GM12864 (cell line): ENCODE results near the gene PROZ.

Experiments used
- DNase-seq: peaks from one replicate; pipeline ENCODE4 v3.0.0-alpha.2; 2011; ENCODE audit warnings: low read depth
- H3K4me3 ChIP-seq: 2 replicates; pipeline ENCODE4 v1.5.1; 2011; ENCODE audit warnings: mild to moderate bottlenecking, low read depth, low read length, control low read depth
- TF ChIP-seq, protein P1 (sequence below): IDR thresholded peaks from 2 replicates; pipeline ENCODE4 v1.5.1; 2011; ENCODE audit warnings: low read depth, mild to moderate bottlenecking, moderate library complexity, low read length, control low read depth, inconsistent platforms; ENCODE audit errors: missing control alignments

Gene PROZ

DNA sequence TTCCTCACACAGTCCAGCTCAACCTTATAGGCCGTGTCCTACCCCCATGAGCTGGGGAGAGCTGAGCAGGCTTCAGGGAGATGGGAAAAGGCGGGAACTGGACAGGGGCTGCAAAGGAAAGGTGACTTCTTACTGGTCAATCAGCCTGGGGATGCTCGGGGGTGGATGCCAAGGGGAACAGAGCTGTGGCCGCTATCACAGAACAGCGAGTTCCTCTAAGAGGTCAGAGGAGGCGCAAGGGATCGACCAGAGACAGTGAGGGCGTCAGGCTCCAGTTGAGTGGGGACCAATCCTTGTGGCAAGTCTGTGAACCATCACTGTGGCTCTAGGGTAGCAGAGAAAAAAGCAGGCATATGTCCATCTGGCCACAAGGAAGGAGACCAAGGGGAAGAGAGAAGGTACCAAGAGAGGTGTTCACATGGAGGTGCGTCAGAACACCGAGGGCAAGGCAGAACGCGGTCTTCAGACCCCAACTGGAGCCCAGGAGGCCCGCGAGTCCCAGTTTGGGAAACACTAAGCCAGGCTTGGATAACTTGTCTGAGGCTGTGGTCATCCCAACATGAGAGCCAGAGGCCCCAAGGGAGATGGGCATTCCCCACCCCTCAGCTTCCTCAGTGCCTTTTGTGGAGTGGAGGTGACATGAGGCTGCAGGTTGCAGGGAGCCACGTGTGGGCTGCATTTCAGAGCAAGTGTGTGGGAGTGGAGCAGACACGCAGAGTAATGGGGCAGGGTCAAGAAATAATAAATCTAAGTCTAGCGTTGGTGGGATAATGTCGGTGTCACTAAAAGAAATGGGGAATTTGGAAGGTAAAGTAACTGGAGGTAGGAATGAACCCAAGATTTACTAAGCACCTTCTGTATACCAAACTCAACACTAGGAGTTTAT, 31.9 kb upstream of the PROZ start:
- H3K4me3 ChIP-seq, result no peak overlapping the region
- TF ChIP-seq, protein P1, sequence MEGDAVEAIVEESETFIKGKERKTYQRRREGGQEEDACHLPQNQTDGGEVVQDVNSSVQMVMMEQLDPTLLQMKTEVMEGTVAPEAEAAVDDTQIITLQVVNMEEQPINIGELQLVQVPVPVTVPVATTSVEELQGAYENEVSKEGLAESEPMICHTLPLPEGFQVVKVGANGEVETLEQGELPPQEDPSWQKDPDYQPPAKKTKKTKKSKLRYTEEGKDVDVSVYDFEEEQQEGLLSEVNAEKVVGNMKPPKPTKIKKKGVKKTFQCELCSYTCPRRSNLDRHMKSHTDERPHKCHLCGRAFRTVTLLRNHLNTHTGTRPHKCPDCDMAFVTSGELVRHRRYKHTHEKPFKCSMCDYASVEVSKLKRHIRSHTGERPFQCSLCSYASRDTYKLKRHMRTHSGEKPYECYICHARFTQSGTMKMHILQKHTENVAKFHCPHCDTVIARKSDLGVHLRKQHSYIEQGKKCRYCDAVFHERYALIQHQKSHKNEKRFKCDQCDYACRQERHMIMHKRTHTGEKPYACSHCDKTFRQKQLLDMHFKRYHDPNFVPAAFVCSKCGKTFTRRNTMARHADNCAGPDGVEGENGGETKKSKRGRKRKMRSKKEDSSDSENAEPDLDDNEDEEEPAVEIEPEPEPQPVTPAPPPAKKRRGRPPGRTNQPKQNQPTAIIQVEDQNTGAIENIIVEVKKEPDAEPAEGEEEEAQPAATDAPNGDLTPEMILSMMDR, result no peak
- DNase-seq, result no peak

GRCh38 chr13:113129480-113129879, 29.0 kb upstream of the PROZ start:
- TF ChIP-seq, protein P1, result no peak
- H3K4me3 ChIP-seq, result no peak overlapping the region
- DNase-seq, result no peak

DNA sequence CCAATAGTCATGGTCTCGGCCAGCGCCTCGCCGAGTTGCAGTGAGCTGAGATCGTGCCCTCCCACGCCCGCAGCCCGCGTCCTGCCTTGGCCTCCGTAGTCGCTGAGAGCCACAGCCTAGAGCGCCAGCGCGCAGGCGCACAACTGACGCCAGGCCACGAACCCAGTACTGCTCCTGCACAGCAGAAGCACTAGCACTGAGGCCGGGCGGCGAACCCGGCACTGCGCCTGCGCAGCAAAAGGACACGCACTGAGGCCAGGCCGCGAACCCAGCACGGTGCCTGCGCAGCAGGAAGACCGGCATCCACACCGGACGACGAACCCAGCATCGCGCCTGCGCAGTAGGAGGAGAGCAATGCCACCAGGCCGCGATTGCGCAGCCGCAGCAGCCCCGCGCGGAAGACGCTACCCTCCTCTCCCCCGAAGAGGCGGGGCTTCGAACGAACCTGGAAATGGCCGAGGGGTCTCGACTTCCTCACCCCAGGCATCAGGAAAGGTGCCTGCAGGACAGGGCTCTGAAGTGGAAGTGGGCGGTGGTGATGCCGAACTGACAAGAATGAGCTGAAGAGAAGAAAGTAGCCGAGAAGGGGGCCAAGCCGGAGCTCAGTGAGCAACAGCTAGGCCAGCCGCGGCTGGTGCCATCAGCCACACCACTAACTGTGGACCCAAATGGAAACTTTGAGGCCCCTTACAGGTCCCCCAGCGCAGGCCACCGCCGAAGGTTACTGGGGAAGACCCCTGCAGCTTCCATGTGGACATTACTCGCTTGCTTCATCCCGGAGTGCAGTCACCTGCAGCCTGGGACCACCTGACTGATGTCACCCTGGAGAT, 28.3 kb upstream of the PROZ start:
- no peak for DNase-seq
- H3K4me3 ChIP-seq, result no peak overlapping the region
- TF ChIP-seq, protein P1, result no peak

DNA sequence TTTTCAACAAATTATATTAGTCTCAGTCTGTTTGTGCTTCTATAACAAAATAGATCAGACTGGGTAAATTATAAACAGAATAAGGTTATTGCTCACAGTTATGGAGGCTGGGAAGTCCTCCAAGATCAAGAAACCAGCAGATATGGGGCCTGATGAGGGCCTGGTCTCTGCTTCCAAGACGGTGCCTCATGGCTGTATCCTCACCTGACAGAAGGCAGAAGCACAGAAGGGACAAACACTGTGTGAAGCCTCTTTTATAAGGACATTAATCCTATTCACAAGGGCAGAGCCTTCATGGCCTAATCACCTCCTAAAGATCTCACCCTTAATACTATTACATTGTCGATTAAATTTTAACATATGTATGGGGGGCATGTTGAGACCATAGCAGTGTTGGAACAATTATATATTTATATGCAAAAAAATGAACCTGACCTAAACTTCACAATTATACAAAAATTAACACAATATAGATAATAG, 23.1 kb upstream of the PROZ start:
- DNase-seq, result no peak
- TF ChIP-seq, protein P1, result no peak

DNA sequence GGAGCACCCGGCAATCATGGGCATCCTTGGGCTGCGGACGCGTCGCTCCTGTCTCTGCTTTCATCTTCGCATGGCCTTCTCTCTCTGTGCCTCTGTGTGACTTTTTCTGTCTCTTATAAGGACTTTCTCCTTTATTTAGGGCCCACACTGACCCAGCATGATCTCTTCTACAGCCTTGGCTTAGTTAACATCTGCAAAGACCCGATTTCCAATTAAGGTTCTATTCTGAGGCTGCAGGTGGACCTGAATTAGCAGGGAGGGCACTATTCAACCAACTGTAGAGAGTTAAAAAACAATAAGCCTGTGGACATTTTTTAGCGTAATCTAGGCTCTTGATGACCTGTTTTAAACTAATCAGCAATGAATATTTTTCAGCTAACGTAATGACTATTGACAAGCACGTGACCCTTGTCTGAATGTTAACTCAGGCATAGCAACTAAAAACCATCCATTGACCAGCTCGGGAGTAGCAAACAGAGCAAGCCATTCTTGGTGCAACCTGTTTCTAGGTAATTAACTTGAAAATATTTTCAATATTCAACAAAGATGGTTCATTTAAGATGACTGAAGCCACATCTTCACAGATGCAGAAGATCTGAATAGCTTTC, 20.7 kb upstream of the PROZ start:
- TF ChIP-seq, protein P1, result no peak
- DNase-seq, result no peak
- no peak overlapping the region for H3K4me3 ChIP-seq

More for the DNA sequence above, 23.1 kb upstream of the PROZ start:
- H3K4me3 ChIP-seq, result no peak overlapping the region

DNA sequence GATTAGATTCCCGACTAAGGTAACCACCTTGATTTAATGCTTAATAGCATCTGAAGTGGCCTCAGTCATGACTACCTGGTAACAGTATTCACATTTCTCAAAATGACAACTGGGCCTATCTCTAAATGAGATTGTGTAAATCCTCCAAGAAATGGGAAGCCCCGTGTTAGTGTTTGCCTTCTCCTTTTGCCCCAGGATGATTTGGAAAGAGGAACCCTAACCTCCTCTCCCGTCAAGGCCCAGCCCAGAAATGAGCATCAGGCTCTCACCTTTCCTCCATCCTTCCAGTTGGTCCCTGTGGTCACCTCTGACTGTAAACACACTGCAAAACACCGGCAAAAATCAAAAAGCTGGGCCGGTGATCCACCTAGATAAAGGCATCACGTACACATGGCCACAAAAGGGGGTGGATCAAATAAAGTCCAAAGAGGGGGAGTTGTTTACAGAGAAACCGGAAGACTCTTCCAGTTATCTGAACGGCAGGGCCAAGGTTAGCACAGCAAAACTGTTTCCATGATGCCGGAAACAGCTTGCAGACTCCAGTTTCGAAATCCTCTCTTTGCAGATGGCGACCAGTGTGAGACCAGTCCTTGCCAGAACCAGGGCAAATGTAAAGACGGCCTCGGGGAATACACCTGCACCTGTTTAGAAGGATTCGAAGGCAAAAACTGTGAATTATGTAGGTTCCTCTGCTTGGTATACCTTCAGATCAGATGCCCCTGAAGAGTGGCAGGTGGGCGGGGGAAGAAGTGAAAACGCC, 19.5 kb upstream of the PROZ start:
- H3K4me3 ChIP-seq, result no peak overlapping the region
- TF ChIP-seq, protein P1, result no peak
- no peak for DNase-seq
